Activated CD4-positive, alpha-beta T cell treated with anti-CD3 and anti-CD28 coated beads for 48 hours (primary cell): ENCODE measurements around the gene FGF4.

Source experiments
- DNase-seq: peaks from one replicate; pipeline ENCODE4 v3.0.0-alpha.2; 2020

The FGF4 gene

GRCh38 chr11:69721106-69721505 lies 54.0 kb downstream of the FGF4 start:
- no peak for DNase-seq
